ENCODE measurements around the gene TMEM115.
"Not testable (repeated sequence)": the region's sequence is repeated elsewhere in the genome, so short reads cannot be mapped to it uniquely, and the experiment has no call there.

TMEM115 gene

DNA sequence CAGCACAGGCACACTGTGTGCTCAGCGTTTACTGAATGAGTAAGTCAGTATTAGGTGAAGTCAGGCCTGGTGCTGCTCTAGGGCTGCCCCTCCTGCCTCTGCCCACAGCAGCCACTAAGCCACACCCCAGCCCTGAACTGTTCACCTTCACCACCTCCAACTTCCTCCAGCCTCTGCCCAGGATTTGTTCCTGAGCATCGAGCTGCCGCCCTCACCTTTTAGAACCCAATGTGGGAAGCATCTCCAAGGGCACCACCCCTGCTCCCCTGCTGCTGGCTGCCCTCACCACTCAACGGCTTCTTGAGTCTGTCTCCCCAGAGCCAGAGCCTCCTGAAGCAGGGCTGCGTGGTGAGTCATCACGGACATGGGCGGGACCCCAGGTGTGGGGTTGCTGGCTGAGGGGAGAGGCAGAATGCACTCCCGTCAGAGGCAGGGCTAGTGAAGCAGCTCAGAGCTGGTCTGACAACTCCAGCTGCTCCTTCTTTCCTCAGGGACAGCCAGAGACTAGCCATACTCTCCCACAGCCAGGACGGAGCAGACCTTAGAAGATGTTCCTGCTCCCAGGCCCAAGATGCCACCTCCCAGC is 42.6 kb downstream of the TMEM115 start:
- DNase-seq (ENCODE audit: low read depth in 1 of 2, low spot score in 1 of 2), result no peak
- Histone ChIP-seq H3K27ac (replicated peaks) (no peak overlapping the region), H3K4me3 (replicated peaks; ENCODE audit: insufficient read depth, low read length) (no peak overlapping the region), H3K27me3 (ENCODE audit: insufficient read depth, poor library complexity, severe bottlenecking) (no peaks in the 10 kb centered on the region)
- TF ChIP-seq, protein P1, sequence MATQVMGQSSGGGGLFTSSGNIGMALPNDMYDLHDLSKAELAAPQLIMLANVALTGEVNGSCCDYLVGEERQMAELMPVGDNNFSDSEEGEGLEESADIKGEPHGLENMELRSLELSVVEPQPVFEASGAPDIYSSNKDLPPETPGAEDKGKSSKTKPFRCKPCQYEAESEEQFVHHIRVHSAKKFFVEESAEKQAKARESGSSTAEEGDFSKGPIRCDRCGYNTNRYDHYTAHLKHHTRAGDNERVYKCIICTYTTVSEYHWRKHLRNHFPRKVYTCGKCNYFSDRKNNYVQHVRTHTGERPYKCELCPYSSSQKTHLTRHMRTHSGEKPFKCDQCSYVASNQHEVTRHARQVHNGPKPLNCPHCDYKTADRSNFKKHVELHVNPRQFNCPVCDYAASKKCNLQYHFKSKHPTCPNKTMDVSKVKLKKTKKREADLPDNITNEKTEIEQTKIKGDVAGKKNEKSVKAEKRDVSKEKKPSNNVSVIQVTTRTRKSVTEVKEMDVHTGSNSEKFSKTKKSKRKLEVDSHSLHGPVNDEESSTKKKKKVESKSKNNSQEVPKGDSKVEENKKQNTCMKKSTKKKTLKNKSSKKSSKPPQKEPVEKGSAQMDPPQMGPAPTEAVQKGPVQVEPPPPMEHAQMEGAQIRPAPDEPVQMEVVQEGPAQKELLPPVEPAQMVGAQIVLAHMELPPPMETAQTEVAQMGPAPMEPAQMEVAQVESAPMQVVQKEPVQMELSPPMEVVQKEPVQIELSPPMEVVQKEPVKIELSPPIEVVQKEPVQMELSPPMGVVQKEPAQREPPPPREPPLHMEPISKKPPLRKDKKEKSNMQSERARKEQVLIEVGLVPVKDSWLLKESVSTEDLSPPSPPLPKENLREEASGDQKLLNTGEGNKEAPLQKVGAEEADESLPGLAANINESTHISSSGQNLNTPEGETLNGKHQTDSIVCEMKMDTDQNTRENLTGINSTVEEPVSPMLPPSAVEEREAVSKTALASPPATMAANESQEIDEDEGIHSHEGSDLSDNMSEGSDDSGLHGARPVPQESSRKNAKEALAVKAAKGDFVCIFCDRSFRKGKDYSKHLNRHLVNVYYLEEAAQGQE (IDR thresholded peaks at IDR 0.05; ENCODE audit: insufficient replicate concordance, low read depth), result no peak
- TF ChIP-seq SPI1 (IDR thresholded peaks at IDR 0.05; ENCODE audit: borderline replicate concordance, low read depth), result no peak
- TF ChIP-seq POLR2AphosphoS5 (IDR thresholded peaks at IDR 0.05; ENCODE audit: low read depth), result no peak
- no peak for TF ChIP-seq GABPA (IDR thresholded peaks at IDR 0.05; ENCODE audit: low read depth)
- TF ChIP-seq, protein P2, sequence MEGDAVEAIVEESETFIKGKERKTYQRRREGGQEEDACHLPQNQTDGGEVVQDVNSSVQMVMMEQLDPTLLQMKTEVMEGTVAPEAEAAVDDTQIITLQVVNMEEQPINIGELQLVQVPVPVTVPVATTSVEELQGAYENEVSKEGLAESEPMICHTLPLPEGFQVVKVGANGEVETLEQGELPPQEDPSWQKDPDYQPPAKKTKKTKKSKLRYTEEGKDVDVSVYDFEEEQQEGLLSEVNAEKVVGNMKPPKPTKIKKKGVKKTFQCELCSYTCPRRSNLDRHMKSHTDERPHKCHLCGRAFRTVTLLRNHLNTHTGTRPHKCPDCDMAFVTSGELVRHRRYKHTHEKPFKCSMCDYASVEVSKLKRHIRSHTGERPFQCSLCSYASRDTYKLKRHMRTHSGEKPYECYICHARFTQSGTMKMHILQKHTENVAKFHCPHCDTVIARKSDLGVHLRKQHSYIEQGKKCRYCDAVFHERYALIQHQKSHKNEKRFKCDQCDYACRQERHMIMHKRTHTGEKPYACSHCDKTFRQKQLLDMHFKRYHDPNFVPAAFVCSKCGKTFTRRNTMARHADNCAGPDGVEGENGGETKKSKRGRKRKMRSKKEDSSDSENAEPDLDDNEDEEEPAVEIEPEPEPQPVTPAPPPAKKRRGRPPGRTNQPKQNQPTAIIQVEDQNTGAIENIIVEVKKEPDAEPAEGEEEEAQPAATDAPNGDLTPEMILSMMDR (IDR thresholded peaks at IDR 0.05; ENCODE audit: insufficient read depth, low read length), result no peak

DNA sequence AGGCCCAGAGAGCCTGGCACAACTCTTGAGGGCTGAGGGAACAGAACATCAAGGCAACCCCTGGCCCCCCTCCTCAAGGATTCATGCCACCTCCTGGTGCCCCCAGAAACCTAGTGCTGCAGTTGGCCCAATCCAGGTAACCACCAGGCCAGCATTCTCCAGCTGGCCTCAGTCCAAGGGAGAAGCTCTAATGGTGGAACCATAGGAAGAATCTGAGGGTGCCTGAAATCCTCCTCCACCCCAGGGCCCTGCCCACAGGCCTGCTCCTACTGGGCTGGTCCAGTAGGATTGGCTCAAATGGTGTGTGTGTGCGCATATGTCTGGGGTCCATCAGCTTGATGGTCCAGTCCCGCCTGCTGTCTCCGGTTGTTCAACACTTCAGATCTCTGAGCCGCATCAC is 44.5 kb downstream of the TMEM115 start:
- H3K4me3 ChIP-seq (replicated peaks; ENCODE audit: insufficient read depth, low read length), result no peak overlapping the region
- TF ChIP-seq SPI1 (IDR thresholded peaks at IDR 0.05; ENCODE audit: borderline replicate concordance, low read depth) (no peak), POLR2AphosphoS5 (IDR thresholded peaks at IDR 0.05; ENCODE audit: low read depth) (no peak), GABPA (IDR thresholded peaks at IDR 0.05; ENCODE audit: low read depth) (no peak)
- TF ChIP-seq, protein P2 (IDR thresholded peaks at IDR 0.05; ENCODE audit: insufficient read depth, low read length), result no peak
- TF ChIP-seq, protein P1 (IDR thresholded peaks at IDR 0.05; ENCODE audit: insufficient replicate concordance, low read depth), result no peak
- no peak for DNase-seq (ENCODE audit: low read depth in 1 of 2, low spot score in 1 of 2)
- no peaks in the 10 kb centered on the region for H3K27me3 ChIP-seq (ENCODE audit: insufficient read depth, poor library complexity, severe bottlenecking)
- no peak overlapping the region for H3K27ac ChIP-seq (replicated peaks)

DNA sequence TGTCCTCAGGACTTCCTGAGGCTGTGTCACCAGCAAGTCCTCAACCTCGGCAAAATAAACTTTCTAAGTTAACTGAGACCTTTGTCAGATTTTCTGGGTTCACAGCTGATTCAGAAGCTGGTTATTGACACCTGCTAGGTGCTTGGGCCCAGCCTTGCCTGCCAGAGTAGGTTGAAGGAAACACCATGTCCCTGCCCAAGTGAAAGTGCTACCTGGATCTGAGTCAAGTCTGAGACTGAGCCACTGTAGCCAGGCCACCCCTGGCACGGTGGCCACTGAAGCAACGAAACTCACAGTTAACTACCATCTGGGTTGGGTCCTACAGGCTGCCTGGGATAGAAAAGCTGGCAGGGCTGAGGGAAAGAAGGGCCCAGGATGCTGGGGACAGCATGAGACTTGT is 45.0 kb downstream of the TMEM115 start:
- Histone ChIP-seq H3K4me3 (replicated peaks; ENCODE audit: insufficient read depth, low read length) (no peak overlapping the region), H3K27ac (replicated peaks) (no peak overlapping the region), H3K27me3 (ENCODE audit: insufficient read depth, poor library complexity, severe bottlenecking) (no peaks in the 10 kb centered on the region)
- TF ChIP-seq, protein P2 (IDR thresholded peaks at IDR 0.05; ENCODE audit: insufficient read depth, low read length), result no peak
- no peak for TF ChIP-seq POLR2AphosphoS5 (IDR thresholded peaks at IDR 0.05; ENCODE audit: low read depth)
- TF ChIP-seq, protein P1 (IDR thresholded peaks at IDR 0.05; ENCODE audit: insufficient replicate concordance, low read depth), result no peak
- no peak for TF ChIP-seq SPI1 (IDR thresholded peaks at IDR 0.05; ENCODE audit: borderline replicate concordance, low read depth)
- no peak for TF ChIP-seq GABPA (IDR thresholded peaks at IDR 0.05; ENCODE audit: low read depth)
- DNase-seq (ENCODE audit: low read depth in 1 of 2, low spot score in 1 of 2), result no peak

DNA sequence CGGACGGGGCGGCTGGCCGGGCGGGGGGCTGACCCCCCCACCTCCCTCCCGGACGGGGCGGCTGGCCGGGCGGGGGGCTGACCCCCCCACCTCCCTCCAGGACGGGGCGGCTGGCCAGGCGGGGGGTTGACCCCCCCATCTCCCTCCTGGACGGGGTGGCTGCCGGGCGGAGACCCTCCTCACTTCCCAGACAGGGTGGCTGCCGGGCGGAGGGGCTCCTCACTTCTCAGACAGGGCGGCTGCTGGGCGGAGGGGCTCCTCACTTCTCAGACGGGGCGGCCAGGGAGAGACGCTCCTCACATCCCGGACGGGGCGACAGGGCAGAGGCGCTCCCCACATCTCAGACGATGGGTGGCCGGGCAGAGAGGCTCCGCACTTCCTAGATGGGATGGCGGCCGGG is 47.3 kb downstream of the TMEM115 start:
- not testable (repeated sequence) for H3K27me3 ChIP-seq (ENCODE audit: insufficient read depth, poor library complexity, severe bottlenecking); DNase-seq (ENCODE audit: low read depth in 1 of 2, low spot score in 1 of 2); H3K4me3 ChIP-seq (replicated peaks; ENCODE audit: insufficient read depth, low read length); H3K27ac ChIP-seq (replicated peaks)

Data from HL-60 (cell line).